ENCODE measurements around the gene CA10.

The CA10 gene

DNA sequence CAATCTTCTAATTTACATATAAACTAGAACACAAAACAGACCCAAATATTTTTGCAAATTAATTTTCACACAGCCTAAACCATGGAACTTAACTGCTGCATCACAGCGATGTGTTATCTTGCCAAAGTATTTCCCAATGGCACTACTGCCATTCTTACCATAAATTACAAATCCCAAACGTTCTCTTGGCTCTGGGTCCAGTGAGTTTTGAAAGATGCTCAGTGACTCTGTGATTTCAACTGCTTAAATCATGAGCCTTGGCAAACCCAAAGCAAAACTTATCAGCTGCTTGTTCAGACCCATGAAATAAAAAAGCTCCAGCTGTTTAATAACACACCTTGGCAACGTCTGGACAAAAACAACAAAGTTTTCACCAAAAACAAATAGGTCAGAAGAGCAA is 223.0 kb downstream of the CA10 start:
- Histone ChIP-seq H3K36me3 (ENCODE audit: insufficient read depth, insufficient read length, low read length) (no peaks in the 10 kb centered on the region), H3K4me3 (ENCODE audit: insufficient read length, low read depth) (no peak overlapping the region), H3K27me3 (ENCODE audit: insufficient read depth, insufficient read length) (no peaks in the 10 kb centered on the region), H3K9me3 (ENCODE audit: insufficient read depth, low read length) (no peaks in the 10 kb centered on the region), H3K9ac (ENCODE audit: insufficient read length, low read depth) (no peak overlapping the region), H3K4me1 (ENCODE audit: insufficient read depth, insufficient read length) (no peaks in the 10 kb centered on the region)
- TF ChIP-seq SUZ12 (IDR thresholded peaks at IDR 0.05; ENCODE audit: extremely low read depth, insufficient read depth, insufficient read length) (no peak), YY1 (IDR thresholded peaks at IDR 0.05; ENCODE audit: insufficient read depth, insufficient read length) (no peak), ZNF274 (IDR thresholded peaks at IDR 0.05; ENCODE audit: low read depth, low read length) (no peak)
- DNase-seq (ENCODE audit: low read depth, low spot score) = no peak

DNA sequence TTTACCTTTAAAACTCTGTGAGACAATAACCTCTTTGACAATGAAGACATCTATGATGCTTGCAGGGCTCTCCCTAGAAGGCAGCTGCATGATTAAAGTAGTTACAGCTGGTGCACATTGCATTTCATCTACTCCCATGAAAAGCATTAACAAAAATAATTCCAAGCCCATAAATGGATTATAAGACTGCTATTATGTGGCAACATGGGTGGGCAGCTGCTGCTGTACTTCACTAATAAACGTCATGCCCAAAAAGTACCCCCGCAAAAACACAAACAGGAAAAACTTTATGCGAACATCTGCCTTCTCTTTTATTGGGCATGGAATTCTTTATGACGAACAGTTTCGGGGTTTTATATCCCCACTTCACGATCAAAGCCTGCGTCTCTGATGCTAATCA is 224.9 kb downstream of the CA10 start:
- no peak for DNase-seq (ENCODE audit: low read depth, low spot score)
- H3K9ac ChIP-seq (ENCODE audit: insufficient read length, low read depth) = no peak overlapping the region
- H3K4me1 ChIP-seq (ENCODE audit: insufficient read depth, insufficient read length) = no peaks in the 10 kb centered on the region
- H3K4me3 ChIP-seq (ENCODE audit: insufficient read length, low read depth) = no peak overlapping the region
- no peaks in the 10 kb centered on the region for H3K36me3 ChIP-seq (ENCODE audit: insufficient read depth, insufficient read length, low read length)
- TF ChIP-seq SUZ12 (IDR thresholded peaks at IDR 0.05; ENCODE audit: extremely low read depth, insufficient read depth, insufficient read length) = no peak
- no peak for TF ChIP-seq YY1 (IDR thresholded peaks at IDR 0.05; ENCODE audit: insufficient read depth, insufficient read length)
- TF ChIP-seq ZNF274 (IDR thresholded peaks at IDR 0.05; ENCODE audit: low read depth, low read length) = no peak
- no peaks in the 10 kb centered on the region for H3K9me3 ChIP-seq (ENCODE audit: insufficient read depth, low read length)
- no peaks in the 10 kb centered on the region for H3K27me3 ChIP-seq (ENCODE audit: insufficient read depth, insufficient read length)

DNA sequence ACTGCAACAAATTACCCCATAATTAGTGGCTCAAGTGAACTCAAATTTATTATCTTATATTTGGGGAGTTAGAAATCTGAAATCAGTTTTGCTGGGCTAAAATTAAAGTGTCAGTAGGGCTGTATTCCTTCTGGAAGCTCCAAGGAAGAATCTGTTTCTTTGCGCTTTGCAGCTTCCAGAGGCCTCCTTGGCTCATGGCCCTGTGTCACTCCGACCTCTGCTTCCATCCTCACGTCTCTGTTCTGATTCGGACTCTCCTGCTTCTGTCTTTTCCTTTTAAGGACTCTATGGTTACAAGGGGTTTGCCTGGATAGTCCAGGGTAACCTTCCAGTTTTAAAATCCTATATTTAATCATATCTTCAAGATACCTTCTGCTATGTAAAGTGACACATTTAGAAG is 232.1 kb downstream of the CA10 start:
- no peaks in the 10 kb centered on the region for H3K27me3 ChIP-seq (ENCODE audit: insufficient read depth, insufficient read length)
- H3K9me3 ChIP-seq (ENCODE audit: insufficient read depth, low read length) = no peaks in the 10 kb centered on the region
- no peak for TF ChIP-seq ZNF274 (IDR thresholded peaks at IDR 0.05; ENCODE audit: low read depth, low read length)
- TF ChIP-seq SUZ12 (IDR thresholded peaks at IDR 0.05; ENCODE audit: extremely low read depth, insufficient read depth, insufficient read length) = no peak
- TF ChIP-seq YY1 (IDR thresholded peaks at IDR 0.05; ENCODE audit: insufficient read depth, insufficient read length) = no peak
- no peaks in the 10 kb centered on the region for H3K36me3 ChIP-seq (ENCODE audit: insufficient read depth, insufficient read length, low read length)
- no peak overlapping the region for H3K9ac ChIP-seq (ENCODE audit: insufficient read length, low read depth)
- H3K4me3 ChIP-seq (ENCODE audit: insufficient read length, low read depth) = no peak overlapping the region
- no peak for DNase-seq (ENCODE audit: low read depth, low spot score)
- H3K4me1 ChIP-seq (ENCODE audit: insufficient read depth, insufficient read length) = no peaks in the 10 kb centered on the region

DNA sequence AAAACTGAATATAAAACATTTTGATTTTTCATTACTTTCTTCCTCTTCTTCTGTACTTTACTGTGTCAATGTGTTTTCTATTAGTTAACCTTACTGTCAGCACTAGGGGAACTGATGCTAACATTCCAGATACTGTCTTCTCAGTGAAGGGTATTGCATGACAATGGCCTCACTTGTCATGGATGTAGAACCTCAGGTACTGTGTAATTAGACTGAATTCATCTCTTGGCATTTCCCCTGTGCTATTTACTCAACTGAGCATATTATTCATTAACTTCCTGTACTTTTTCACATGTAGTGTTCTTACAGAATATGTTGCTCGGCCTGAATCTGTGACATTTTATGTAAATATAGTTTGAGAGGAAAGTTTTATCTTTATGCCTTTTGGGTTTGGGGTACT is 237.0 kb downstream of the CA10 start:
- H3K27me3 ChIP-seq (ENCODE audit: insufficient read depth, insufficient read length) = no peaks in the 10 kb centered on the region
- H3K4me1 ChIP-seq (ENCODE audit: insufficient read depth, insufficient read length) = no peaks in the 10 kb centered on the region
- DNase-seq (ENCODE audit: low read depth, low spot score) = peak; percentile 15
- H3K9me3 ChIP-seq (ENCODE audit: insufficient read depth, low read length) = no peaks in the 10 kb centered on the region
- H3K4me3 ChIP-seq (ENCODE audit: insufficient read length, low read depth) = no peak overlapping the region
- TF ChIP-seq SUZ12 (IDR thresholded peaks at IDR 0.05; ENCODE audit: extremely low read depth, insufficient read depth, insufficient read length) = no peak
- TF ChIP-seq YY1 (IDR thresholded peaks at IDR 0.05; ENCODE audit: insufficient read depth, insufficient read length) = no peak
- TF ChIP-seq ZNF274 (IDR thresholded peaks at IDR 0.05; ENCODE audit: low read depth, low read length) = no peak
- H3K9ac ChIP-seq (ENCODE audit: insufficient read length, low read depth) = no peak overlapping the region
- H3K36me3 ChIP-seq (ENCODE audit: insufficient read depth, insufficient read length, low read length) = no peaks in the 10 kb centered on the region

DNA sequence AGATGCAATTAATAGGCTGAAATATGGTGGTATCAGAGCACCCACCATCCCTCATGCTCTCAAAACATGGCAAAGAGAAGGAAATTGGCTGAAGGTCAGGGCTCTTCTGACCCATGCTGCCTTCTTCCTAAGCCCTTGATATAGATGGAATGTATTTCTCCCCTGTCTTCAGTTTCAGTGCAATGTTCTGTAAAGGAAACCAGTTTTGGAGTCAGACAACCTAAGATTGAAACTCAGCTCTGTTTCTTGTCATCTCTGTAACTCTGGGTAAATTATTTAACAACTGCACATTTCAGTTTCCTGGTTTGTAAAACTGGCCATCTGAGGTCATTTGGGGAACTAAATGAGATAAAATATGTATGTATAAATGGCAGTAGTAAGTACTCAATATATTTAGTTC is 243.9 kb downstream of the CA10 start:
- no peaks in the 10 kb centered on the region for H3K27me3 ChIP-seq (ENCODE audit: insufficient read depth, insufficient read length)
- H3K9ac ChIP-seq (ENCODE audit: insufficient read length, low read depth) = no peak overlapping the region
- no peaks in the 10 kb centered on the region for H3K9me3 ChIP-seq (ENCODE audit: insufficient read depth, low read length)
- H3K36me3 ChIP-seq (ENCODE audit: insufficient read depth, insufficient read length, low read length) = no peaks in the 10 kb centered on the region
- TF ChIP-seq ZNF274 (IDR thresholded peaks at IDR 0.05; ENCODE audit: low read depth, low read length) (no peak), SUZ12 (IDR thresholded peaks at IDR 0.05; ENCODE audit: extremely low read depth, insufficient read depth, insufficient read length) (no peak), YY1 (IDR thresholded peaks at IDR 0.05; ENCODE audit: insufficient read depth, insufficient read length) (no peak)
- no peak for DNase-seq (ENCODE audit: low read depth, low spot score)
- no peak overlapping the region for H3K4me3 ChIP-seq (ENCODE audit: insufficient read length, low read depth)
- H3K4me1 ChIP-seq (ENCODE audit: insufficient read depth, insufficient read length) = no peaks in the 10 kb centered on the region

DNA sequence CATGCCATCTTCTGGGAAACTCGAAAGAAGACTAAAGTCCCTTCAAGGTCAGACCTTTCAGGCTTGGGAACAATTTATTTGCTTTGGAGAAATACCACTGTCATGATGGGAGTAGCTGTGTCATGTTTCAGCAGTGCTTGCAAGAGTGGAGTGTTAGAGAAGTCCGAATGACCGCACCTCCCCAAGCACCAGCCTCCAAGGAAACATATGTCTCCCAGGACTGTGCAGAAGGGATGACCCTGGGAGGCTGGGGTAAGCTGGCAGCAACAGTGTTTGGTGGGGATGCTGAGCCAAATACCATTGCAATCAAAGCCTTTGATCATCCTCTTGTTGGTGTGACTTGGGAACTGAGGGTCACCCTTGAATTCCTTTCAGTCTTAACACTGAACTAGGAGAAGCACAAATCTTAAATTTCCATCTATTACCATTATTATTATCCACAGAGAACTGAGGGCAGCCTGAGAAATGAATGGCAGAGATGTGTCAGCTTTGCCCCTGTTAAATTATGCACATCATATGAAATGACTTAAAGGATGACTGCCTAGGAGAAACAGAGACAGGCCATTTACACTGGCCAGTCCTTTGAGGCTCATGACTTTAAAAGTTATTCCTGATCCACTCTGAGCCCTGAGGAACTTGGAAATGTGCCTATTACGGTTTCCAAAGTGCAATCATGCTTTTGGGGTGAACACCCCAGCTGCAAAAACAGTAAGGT is 244.9 kb downstream of the CA10 start:
- TF ChIP-seq ZNF274 (IDR thresholded peaks at IDR 0.05; ENCODE audit: low read depth, low read length) (no peak), YY1 (IDR thresholded peaks at IDR 0.05; ENCODE audit: insufficient read depth, insufficient read length) (no peak), SUZ12 (IDR thresholded peaks at IDR 0.05; ENCODE audit: extremely low read depth, insufficient read depth, insufficient read length) (no peak)
- no peaks in the 10 kb centered on the region for H3K9me3 ChIP-seq (ENCODE audit: insufficient read depth, low read length)
- DNase-seq (ENCODE audit: low read depth, low spot score) = no peak
- H3K9ac ChIP-seq (ENCODE audit: insufficient read length, low read depth) = no peak overlapping the region
- no peaks in the 10 kb centered on the region for H3K27me3 ChIP-seq (ENCODE audit: insufficient read depth, insufficient read length)
- H3K4me1 ChIP-seq (ENCODE audit: insufficient read depth, insufficient read length) = no peaks in the 10 kb centered on the region
- no peaks in the 10 kb centered on the region for H3K36me3 ChIP-seq (ENCODE audit: insufficient read depth, insufficient read length, low read length)
- no peak overlapping the region for H3K4me3 ChIP-seq (ENCODE audit: insufficient read length, low read depth)

DNA sequence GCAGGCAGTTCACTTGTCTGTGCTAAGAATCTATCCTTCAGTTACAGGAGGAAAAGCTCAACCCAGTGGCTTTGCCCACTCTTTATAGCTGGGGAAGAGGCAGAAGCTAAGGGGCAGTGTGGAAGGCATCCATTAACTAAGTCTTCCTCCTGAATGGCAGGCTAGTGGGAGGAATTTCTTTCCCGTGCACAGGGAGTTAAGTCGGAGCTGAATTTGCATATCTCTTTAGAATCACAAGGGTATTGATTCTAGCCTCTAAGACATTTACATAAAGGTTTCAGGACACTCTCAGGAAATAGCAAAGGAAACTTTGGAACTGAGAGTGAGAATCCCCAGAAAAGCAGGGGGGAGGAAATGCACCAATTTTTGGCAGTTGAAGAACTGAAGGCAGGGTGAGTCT is 245.6 kb downstream of the CA10 start:
- H3K4me1 ChIP-seq (ENCODE audit: insufficient read depth, insufficient read length) = no peaks in the 10 kb centered on the region
- TF ChIP-seq YY1 (IDR thresholded peaks at IDR 0.05; ENCODE audit: insufficient read depth, insufficient read length) (no peak), ZNF274 (IDR thresholded peaks at IDR 0.05; ENCODE audit: low read depth, low read length) (no peak)

More for the DNA sequence above, 245.6 kb downstream of the CA10 start:
- Histone ChIP-seq H3K9ac (ENCODE audit: insufficient read length, low read depth) (no peak overlapping the region), H3K27me3 (ENCODE audit: insufficient read depth, insufficient read length) (no peaks in the 10 kb centered on the region), H3K4me3 (ENCODE audit: insufficient read length, low read depth) (no peak overlapping the region), H3K36me3 (ENCODE audit: insufficient read depth, insufficient read length, low read length) (no peaks in the 10 kb centered on the region), H3K9me3 (ENCODE audit: insufficient read depth, low read length) (no peaks in the 10 kb centered on the region)
- peak; percentile 58 for DNase-seq (ENCODE audit: low read depth, low spot score)
